B cell (primary cell): Measurements from ENCODE around the gene SELENOV. TPM values are rescaled to one million over a fixed set of nuclear protein-coding genes. Genes with fewer than 3 reads are reported as not detected.

Source experiments
- ATAC-seq: fragments of 200-7000 bp; cut with Tn5 transposase; one replicate; pipeline ENCODE4 v1.10.0; 2021; ENCODE audit warnings: low read depth, mild to moderate bottlenecking, moderate number of reproducible peaks, moderate library complexity
- CTCF ChIA-PET: fragments of 350-600 bp; sonication (Branson Sonifier 250); formaldehyde crosslinking; loops from one replicate; lab custom pipeline; 2021; ENCODE audit warnings: antibody characterized with exemption, inconsistent platforms; lab: Charles Lee
- POLR2A ChIA-PET: fragments of 350-600 bp; sonication (Branson Sonifier 250); formaldehyde crosslinking; loops from one replicate; lab custom pipeline; 2021; ENCODE audit warnings: antibody characterized with exemption; lab: Charles Lee
- DNase-seq: peaks from one replicate; pipeline ENCODE4 v3.0.0; 2013
- H2AFZ ChIP-seq: 2 replicates; pipeline ENCODE4 v1.6.1; 2012; ENCODE audit warnings: mild to moderate bottlenecking, low read depth, low read length; ENCODE audit not compliant: insufficient read depth, poor library complexity, severe bottlenecking
- H3K27ac ChIP-seq, 2 donors: 1 replicate in 1 of 2; 2 replicates in 1 of 2; pipeline ENCODE4 v1.5.1; 2012 to 2013; ENCODE audit warnings: low read length in 2 of 2, mild to moderate bottlenecking in 2 of 2, moderate library complexity in 1 of 2
- H3K27me3 ChIP-seq, 4 experiments: fragments of 200-600 bp in 1 of 4; sonication (generic) in 1 of 4; replicated peaks in 1 of 4; 1 replicate in 2 of 4; 2 replicates in 2 of 4; pipeline versions ENCODE4 v1.6.1 to v1.7.0; 2013 to 2016; ENCODE audit warnings: low read length in 3 of 4, mild to moderate bottlenecking in 2 of 4, mixed read lengths in 1 of 4, moderate library complexity in 1 of 4; ENCODE audit not compliant: insufficient read depth in 4 of 4, control insufficient read depth in 3 of 4; ENCODE audit errors: control extremely low read depth in 1 of 4
- H3K36me3 ChIP-seq, 2 experiments: replicated peaks in 1 of 2; 1 replicate in 1 of 2; 2 replicates in 1 of 2; pipeline versions ENCODE4 v1.6.1 to v1.7.1; 2013; ENCODE audit warnings: low read length in 1 of 2; ENCODE audit not compliant: insufficient read depth in 2 of 2, control insufficient read depth in 1 of 2; ENCODE audit errors: control extremely low read depth in 1 of 2, extremely low read depth in 1 of 2
- H3K4me1 ChIP-seq, 2 donors: fragments of 200-600 bp in 1 of 2; sonication (generic) in 1 of 2; 1 replicate in 1 of 2; 2 replicates in 1 of 2; pipeline versions ENCODE4 v1.5.1 to v1.6.1; 2013 to 2017; ENCODE audit warnings: low read length in 2 of 2; ENCODE audit not compliant: control insufficient read depth in 2 of 2, insufficient read depth in 2 of 2
- H3K4me2 ChIP-seq: replicated peaks from 2 replicates; pipeline ENCODE3; 2012; ENCODE audit warnings: mild to moderate bottlenecking, low read depth, low read length; ENCODE audit not compliant: poor library complexity, severe bottlenecking
- H3K4me3 ChIP-seq, 5 experiments: fragments of 200-600 bp in 1 of 5; sonication (generic) in 1 of 5; 1 replicate in 3 of 5; 2 replicates in 2 of 5; pipeline versions ENCODE4 v1.5.1 to v1.7.0; 2011 to 2016; ENCODE audit warnings: low read length in 4 of 5, mild to moderate bottlenecking in 4 of 5, low read depth in 2 of 5, control low read depth in 1 of 5, moderate library complexity in 1 of 5; ENCODE audit not compliant: insufficient read depth in 1 of 5; ENCODE audit errors: control extremely low read depth in 1 of 5, extremely low read depth in 1 of 5
- H3K79me2 ChIP-seq: fragments of 200-600 bp; sonication (generic); one replicate; pipeline ENCODE4 v1.6.0; 2016; ENCODE audit warnings: low read length; ENCODE audit not compliant: control insufficient read depth, insufficient read depth
- H3K9ac ChIP-seq: fragments of 200-600 bp; sonication (generic); 2 replicates; pipeline ENCODE4 v1.6.1; 2017; ENCODE audit warnings: mild to moderate bottlenecking, low read length, moderate library complexity
- H3K9me3 ChIP-seq, 3 donors: one replicate each; pipeline versions ENCODE4 v1.6.1 to v1.7.1; 2013; ENCODE audit warnings: low read length in 2 of 3; ENCODE audit not compliant: control insufficient read depth in 2 of 3, insufficient read depth in 1 of 3; ENCODE audit errors: control extremely low read depth in 1 of 3
- H4K20me1 ChIP-seq: 2 replicates; pipeline ENCODE4 v1.6.0; 2012; ENCODE audit warnings: mild to moderate bottlenecking, low read length; ENCODE audit not compliant: insufficient read depth, control insufficient read depth, poor library complexity, severe bottlenecking
- H3K27ac Mint-ChIP-seq: one replicate; pipeline ENCODE4 v1.8.0; 2021; ENCODE audit warnings: mixed read lengths
- H3K27me3 Mint-ChIP-seq: one replicate; pipeline ENCODE4 v1.8.0; 2021; ENCODE audit warnings: mixed read lengths
- H3K4me1 Mint-ChIP-seq: one replicate; pipeline ENCODE4 v1.8.0; 2021; ENCODE audit warnings: mixed read lengths
- H3K4me3 Mint-ChIP-seq: one replicate; pipeline ENCODE4 v1.8.0; 2021; ENCODE audit warnings: mixed read lengths
- H3K9me3 Mint-ChIP-seq: one replicate; pipeline ENCODE4 v1.8.0; 2022; ENCODE audit warnings: mixed read lengths; ENCODE audit not compliant: insufficient read depth
- EZH2 ChIP-seq: IDR thresholded peaks from 2 replicates; pipeline ENCODE4 v1.6.1; 2012; ENCODE audit warnings: borderline replicate concordance, low read depth, mild to moderate bottlenecking, moderate library complexity, low read length; ENCODE audit not compliant: insufficient read depth, poor library complexity, severe bottlenecking
- WGBS: methylation state at CpG from one replicate; pipeline ENCODE4 v1.1.5; 2013; ENCODE audit warnings: missing lambda C conversion rate; ENCODE audit not compliant: insufficient coverage; 5-methylcytosine and 5-hydroxymethylcytosine counted together
- intact Hi-C: fragments of 100-400 bp; cut with micrococcal nuclease; formaldehyde crosslinking; loops from one replicate; pipeline ENCODE4 v1.10.0; 2022
- polyA plus RNA-seq: library from polyadenylated mRNA; depleted of rRNA; stranded (reverse); fragments of >200 nt; gene quantifications from 2 replicates; pipeline ENCODE4 v1.2.3, GENCODE V29; 2012
- total RNA-seq, 2 donors: library from RNA; stranded (reverse); fragments of 120-200 nt in 1 of 2; gene quantifications; 1 replicate in 1 of 2; 2 replicates in 1 of 2; pipeline versions ENCODE4 v1.2.3 to v1.2.4, GENCODE V29; 2013 to 2022
- TF ChIP-seq, protein P1 (sequence below): fragments of 200-600 bp; IDR thresholded peaks from one replicate; pipeline ENCODE4 v1.8.0; 2022; ENCODE audit warnings: antibody characterized with exemption, mild to moderate bottlenecking

The SELENOV gene
- total and polyA plus RNA-seq, 2 donors (not counting 1 experiment from before 2014, with no cell fraction given): not detected

GRCh38 chr19:39517432-39517831, 2.5 kb downstream of the SELENOV start:
- Histone ChIP-seq H3K9me3 (peaks cover 0 to 23% (median 0%) of the 10 kb centered on the region in 3 donors), H3K36me3 (no peaks in the 10 kb centered on the region), H4K20me1 (no peaks in the 10 kb centered on the region), H2AFZ (no peak overlapping the region), H3K4me2 (no peak overlapping the region), H3K4me3 (no peak overlapping the region), H3K27ac (no peak overlapping the region), H3K79me2 (no peaks in the 10 kb centered on the region), H3K27me3 (peaks cover 0 to 47% (median 32%) of the 10 kb centered on the region in 4 experiments), H3K4me1 (peaks cover 20 to 25% of the 10 kb centered on the region in 2 donors), H3K9ac (no peak overlapping the region)
- no peak for DNase-seq
- H3K27ac Mint-ChIP-seq: no peak overlapping the region
- no peak for TF ChIP-seq EZH2
- TF ChIP-seq, protein P1, sequence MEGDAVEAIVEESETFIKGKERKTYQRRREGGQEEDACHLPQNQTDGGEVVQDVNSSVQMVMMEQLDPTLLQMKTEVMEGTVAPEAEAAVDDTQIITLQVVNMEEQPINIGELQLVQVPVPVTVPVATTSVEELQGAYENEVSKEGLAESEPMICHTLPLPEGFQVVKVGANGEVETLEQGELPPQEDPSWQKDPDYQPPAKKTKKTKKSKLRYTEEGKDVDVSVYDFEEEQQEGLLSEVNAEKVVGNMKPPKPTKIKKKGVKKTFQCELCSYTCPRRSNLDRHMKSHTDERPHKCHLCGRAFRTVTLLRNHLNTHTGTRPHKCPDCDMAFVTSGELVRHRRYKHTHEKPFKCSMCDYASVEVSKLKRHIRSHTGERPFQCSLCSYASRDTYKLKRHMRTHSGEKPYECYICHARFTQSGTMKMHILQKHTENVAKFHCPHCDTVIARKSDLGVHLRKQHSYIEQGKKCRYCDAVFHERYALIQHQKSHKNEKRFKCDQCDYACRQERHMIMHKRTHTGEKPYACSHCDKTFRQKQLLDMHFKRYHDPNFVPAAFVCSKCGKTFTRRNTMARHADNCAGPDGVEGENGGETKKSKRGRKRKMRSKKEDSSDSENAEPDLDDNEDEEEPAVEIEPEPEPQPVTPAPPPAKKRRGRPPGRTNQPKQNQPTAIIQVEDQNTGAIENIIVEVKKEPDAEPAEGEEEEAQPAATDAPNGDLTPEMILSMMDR: no peak
- H3K4me3 Mint-ChIP-seq: no peak overlapping the region
- peaks cover 16% of the 10 kb centered on the region for H3K4me1 Mint-ChIP-seq
- peaks cover 31% of the 10 kb centered on the region for H3K27me3 Mint-ChIP-seq
- ATAC-seq: no peak
- WGBS: 50% methylated on average over 2 of the region's 3 CpGs
- CTCF ChIA-PET: interaction anchor here (0.7 to 1.8 kb wide), 2 partner anchors 10 to 14 kb away, joined by 3 to 4 read pairs; no protein-coding TSS in a partner anchor
- intact Hi-C loops: no loop called here
- no peaks in the 10 kb centered on the region for H3K9me3 Mint-ChIP-seq
- POLR2A ChIA-PET: no interaction called here

DNA sequence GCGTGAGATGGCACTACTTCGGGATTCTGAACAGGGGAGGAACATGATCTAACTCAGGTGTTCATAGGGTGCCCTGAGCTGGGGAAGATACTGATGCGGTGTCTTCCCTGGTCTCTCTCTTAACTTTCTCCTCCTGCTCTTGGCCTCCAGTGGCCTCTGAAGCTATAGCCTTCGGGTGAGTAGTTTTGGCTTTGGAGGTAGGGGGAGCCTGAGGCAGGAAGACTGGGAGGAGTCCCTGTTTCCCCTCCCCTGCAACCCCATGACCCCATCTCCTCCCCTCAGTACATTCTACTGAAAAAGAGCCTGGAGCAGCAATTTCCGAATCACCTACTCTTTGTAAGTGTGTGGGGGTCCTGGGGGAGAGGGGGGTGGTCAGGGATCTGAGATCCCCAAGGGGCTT, 3.5 kb downstream of the SELENOV start:
- Mint-ChIP-seq H3K4me3 (no peak overlapping the region), H3K4me1 (peaks cover 16% of the 10 kb centered on the region), H3K27ac (no peak overlapping the region), H3K9me3 (no peaks in the 10 kb centered on the region), H3K27me3 (peaks cover 27% of the 10 kb centered on the region)
- peaks cover 0 to 38% (median 31%) of the 10 kb centered on the region in 4 experiments for H3K27me3 ChIP-seq
- no peaks in the 10 kb centered on the region for H3K79me2 ChIP-seq
- H3K9me3 ChIP-seq: peaks cover 0 to 23% (median 0%) of the 10 kb centered on the region in 3 donors
- no peaks in the 10 kb centered on the region for H3K36me3 ChIP-seq
- DNase-seq (no peak), ATAC-seq (no peak)
- no peak overlapping the region for H3K27ac ChIP-seq
- no peak overlapping the region for H3K4me3 ChIP-seq
- no peaks in the 10 kb centered on the region for H4K20me1 ChIP-seq
- no peak overlapping the region for H3K9ac ChIP-seq
- H3K4me2 ChIP-seq: no peak overlapping the region
- ChIA-PET POLR2A (interaction anchor here (0.6 to 0.7 kb wide), 2 partner anchors 96 to 753 kb away, joined by 5 to 7 read pairs; no protein-coding TSS in a partner anchor), CTCF (interaction anchor here (0.7 to 1.8 kb wide), 2 partner anchors 11 to 15 kb away, joined by 3 to 4 read pairs; no protein-coding TSS in a partner anchor)
- no peak for TF ChIP-seq EZH2
- TF ChIP-seq, protein P1: no peak
- intact Hi-C loops: no loop called here
- H3K4me1 ChIP-seq: peaks cover 20 to 25% of the 10 kb centered on the region in 2 donors
- H2AFZ ChIP-seq: no peak overlapping the region
- WGBS: 100% methylated on average over 1 of the region's 5 CpGs
